ENCODE data around the gene ADCY2. TPM values are rescaled to one million over a fixed set of nuclear protein-coding genes. Genes with fewer than 3 reads are reported as not detected.

Gene ADCY2
- total and polyA plus RNA-seq, 9 donors = 4.0 to 22.8 (median 8.3) TPM

DNA sequence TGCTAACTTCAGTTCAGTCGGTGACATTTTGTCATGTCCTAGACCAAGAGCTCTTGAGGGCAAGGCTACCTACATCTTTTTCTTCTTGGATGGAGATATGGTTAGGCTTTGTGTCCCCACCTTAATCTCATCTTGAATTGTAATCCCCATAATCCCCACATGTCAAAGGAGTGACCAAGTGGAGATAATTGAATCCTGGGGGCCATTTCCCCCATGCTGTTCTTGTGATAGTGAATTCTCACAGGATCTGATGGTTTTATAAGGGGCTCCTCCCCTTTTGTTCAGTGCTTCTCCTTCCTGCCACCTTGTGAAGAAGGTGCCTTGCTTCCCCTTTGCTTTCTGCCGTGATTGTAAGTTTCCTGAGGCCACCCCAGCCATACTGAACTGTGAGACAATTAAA is 457.1 kb downstream of the ADCY2 start:
- H3K27ac ChIP-seq = peak overlapping the region in 1 of 2 donors; percentile 35

DNA sequence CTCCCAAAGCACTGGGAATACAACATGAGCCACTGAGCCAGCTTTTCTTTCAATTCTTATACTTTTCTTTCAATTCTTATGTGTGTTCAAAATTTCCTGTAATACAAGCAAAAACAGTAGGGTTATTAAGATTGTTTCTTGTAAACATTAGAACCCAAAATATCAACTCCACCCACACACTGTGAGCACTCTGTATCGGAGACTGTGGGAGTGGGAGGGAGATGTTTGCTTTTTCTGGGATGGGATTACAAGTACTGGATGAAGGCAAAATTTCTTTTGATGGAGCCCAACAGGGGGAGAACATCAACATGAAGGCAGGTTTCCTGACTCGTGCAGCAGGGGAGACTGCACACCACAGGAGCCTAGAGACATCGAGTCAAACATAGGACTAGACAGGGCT is 459.7 kb downstream of the ADCY2 start:
- no peaks in the 10 kb centered on the region for H3K27me3 ChIP-seq
- intact Hi-C loops (cut with DNase I) = loop anchor here in 1 of 4 donors (10.0 kb wide), 1 partner anchor 461 kb away; the partner anchor contains the start of gene ADCY2
- H3K36me3 ChIP-seq = no peaks in the 10 kb centered on the region
- no peak overlapping the region for H3K4me3 ChIP-seq
- peaks cover 7% of the 10 kb centered on the region for H3K4me1 ChIP-seq (ENCODE audit: insufficient read depth)
- H3K27ac ChIP-seq = no peak overlapping the region
- 7 to 32% (median 7%) methylated on average over 3 of the region's 3 CpGs for WGBS, 3 donors
- TF ChIP-seq, protein P1, sequence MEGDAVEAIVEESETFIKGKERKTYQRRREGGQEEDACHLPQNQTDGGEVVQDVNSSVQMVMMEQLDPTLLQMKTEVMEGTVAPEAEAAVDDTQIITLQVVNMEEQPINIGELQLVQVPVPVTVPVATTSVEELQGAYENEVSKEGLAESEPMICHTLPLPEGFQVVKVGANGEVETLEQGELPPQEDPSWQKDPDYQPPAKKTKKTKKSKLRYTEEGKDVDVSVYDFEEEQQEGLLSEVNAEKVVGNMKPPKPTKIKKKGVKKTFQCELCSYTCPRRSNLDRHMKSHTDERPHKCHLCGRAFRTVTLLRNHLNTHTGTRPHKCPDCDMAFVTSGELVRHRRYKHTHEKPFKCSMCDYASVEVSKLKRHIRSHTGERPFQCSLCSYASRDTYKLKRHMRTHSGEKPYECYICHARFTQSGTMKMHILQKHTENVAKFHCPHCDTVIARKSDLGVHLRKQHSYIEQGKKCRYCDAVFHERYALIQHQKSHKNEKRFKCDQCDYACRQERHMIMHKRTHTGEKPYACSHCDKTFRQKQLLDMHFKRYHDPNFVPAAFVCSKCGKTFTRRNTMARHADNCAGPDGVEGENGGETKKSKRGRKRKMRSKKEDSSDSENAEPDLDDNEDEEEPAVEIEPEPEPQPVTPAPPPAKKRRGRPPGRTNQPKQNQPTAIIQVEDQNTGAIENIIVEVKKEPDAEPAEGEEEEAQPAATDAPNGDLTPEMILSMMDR (IDR thresholded peaks at IDR 0.05) = no peak
- TF ChIP-seq POLR2A (IDR thresholded peaks at IDR 0.05) (no peak), EP300 (IDR thresholded peaks at IDR 0.05) (no peak)
- H3K9me3 ChIP-seq = no peaks in the 10 kb centered on the region
- no peak for DNase-seq

More for the DNA sequence above, 457.1 kb downstream of the ADCY2 start:
- WGBS, 3 donors = 58 to 77% (median 64%) methylated on average over 2 of the region's 2 CpGs
- TF ChIP-seq, protein P1 (IDR thresholded peaks at IDR 0.05) = no peak
- no peak for TF ChIP-seq POLR2A (IDR thresholded peaks at IDR 0.05)
- TF ChIP-seq EP300 (IDR thresholded peaks at IDR 0.05) = no peak
- intact Hi-C loops (cut with DNase I) = loop anchor here in 1 of 4 donors (10.0 kb wide), 1 partner anchor 458 kb away; the partner anchor contains the start of gene ADCY2
- Histone ChIP-seq H3K4me1 (ENCODE audit: insufficient read depth) (peaks cover 7% of the 10 kb centered on the region), H3K4me3 (no peak overlapping the region), H3K9me3 (no peaks in the 10 kb centered on the region), H3K27me3 (no peaks in the 10 kb centered on the region), H3K36me3 (no peaks in the 10 kb centered on the region)
- DNase-seq = no peak

DNA sequence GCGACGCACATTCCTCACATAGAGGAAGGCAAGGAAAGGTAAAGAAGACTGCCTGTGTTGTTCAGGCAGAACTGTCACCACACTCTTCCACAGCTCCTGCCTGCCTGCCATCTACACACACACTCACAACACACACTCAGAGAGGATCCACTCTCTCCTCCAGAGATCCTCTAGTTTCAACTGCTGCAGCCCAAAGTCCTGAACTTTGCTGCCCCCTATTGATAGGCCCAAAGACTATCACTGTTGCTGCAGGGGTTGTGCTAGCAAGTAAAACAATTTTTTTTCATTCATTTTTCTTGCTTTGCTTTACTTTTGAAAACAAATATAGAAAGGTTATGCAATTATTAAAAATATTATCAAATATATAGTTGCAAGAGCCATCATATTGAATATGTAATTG is 460.9 kb downstream of the ADCY2 start:
- peak in 1 of 5 donors; percentile 18 for DNase-seq
- TF ChIP-seq EP300 (IDR thresholded peaks at IDR 0.05) (no peak), POLR2A (IDR thresholded peaks at IDR 0.05) (no peak)
- TF ChIP-seq, protein P1 (IDR thresholded peaks at IDR 0.05) = peak in 1 of 3 donors; percentile 17
- Histone ChIP-seq H3K9me3 (no peaks in the 10 kb centered on the region), H3K27me3 (no peaks in the 10 kb centered on the region), H3K27ac (no peak overlapping the region), H3K36me3 (no peaks in the 10 kb centered on the region), H3K4me3 (no peak overlapping the region), H3K4me1 (ENCODE audit: insufficient read depth) (peaks cover 5% of the 10 kb centered on the region)
- intact Hi-C loops (cut with DNase I) = loop anchor here in 1 of 4 donors (10.0 kb wide), 1 partner anchor 462 kb away; the partner anchor contains the start of gene ADCY2
- 89 to 95% (median 90%) methylated on average over 2 of the region's 2 CpGs for WGBS, 3 donors

DNA sequence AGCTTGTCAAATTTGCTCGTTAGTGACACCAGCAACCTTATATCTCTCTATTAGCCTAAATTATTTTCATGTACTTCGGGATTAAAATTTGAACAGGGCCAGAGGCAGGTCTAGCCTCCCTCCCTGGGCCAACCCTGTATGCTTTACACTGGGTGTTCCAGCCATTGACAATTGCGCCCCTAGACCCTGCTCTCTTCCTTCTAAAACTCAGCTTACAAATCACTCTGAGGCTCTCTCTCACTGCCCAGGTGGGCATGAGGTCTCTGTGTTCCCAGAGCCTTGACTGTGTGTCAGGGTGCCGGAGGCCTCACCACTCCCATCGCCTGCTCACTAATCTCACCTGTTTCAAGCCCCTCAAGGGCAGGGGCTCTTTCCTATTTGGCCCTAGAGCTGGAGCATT is 461.4 kb downstream of the ADCY2 start:
- intact Hi-C loops (cut with DNase I) = loop anchor here in 1 of 4 donors (10.0 kb wide), 1 partner anchor 463 kb away; the partner anchor contains the start of gene ADCY2
- Histone ChIP-seq H3K27ac (no peak overlapping the region), H3K4me1 (ENCODE audit: insufficient read depth) (peaks cover 3% of the 10 kb centered on the region), H3K36me3 (no peaks in the 10 kb centered on the region), H3K9me3 (no peaks in the 10 kb centered on the region), H3K4me3 (no peak overlapping the region), H3K27me3 (no peaks in the 10 kb centered on the region)
- WGBS, 3 donors = 82 to 89% (median 85%) methylated on average over 5 of the region's 5 CpGs
- no peak for DNase-seq
- TF ChIP-seq EP300 (IDR thresholded peaks at IDR 0.05) = no peak

DNA sequence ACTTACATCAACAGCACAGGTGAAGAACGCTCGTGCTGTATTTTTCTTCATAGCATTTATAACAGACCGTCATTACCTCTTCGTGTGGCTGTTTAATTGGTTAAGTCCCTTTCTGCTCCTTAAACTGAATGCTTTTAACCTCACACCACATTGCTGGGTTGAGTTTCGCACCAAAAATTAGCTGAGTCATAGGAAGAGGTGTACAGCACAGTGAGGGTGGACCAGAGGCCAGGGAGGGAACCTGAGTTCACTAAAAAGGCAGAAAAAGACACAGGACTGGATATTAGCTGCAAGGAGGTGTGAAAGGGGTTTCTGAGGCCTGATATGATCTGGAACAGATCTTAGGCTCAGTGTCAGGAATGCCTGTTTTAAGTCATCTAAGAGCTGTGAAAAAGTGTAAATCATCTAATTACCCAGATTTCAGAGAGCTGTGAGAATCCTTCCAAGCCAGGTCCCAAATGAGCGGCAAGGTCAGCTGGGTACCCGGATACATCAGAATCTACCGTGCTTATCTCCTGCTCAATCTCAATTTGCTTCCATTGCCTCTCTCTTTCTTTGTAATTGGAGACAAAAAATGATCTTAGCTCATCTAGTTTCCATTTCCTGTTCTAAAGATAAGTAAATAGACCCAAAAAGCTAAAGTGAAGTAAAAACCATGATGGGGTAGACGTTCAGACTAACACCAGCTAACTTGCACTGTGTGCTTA is 462.1 kb downstream of the ADCY2 start:
- Histone ChIP-seq H3K4me1 (ENCODE audit: insufficient read depth) (peaks cover under 1% of the 10 kb centered on the region), H3K36me3 (no peaks in the 10 kb centered on the region), H3K9me3 (no peaks in the 10 kb centered on the region), H3K27me3 (no peaks in the 10 kb centered on the region), H3K4me3 (no peak overlapping the region), H3K27ac (no peak overlapping the region)
- TF ChIP-seq, protein P1 (IDR thresholded peaks at IDR 0.05) = no peak
- TF ChIP-seq EP300 (IDR thresholded peaks at IDR 0.05) (no peak), POLR2A (IDR thresholded peaks at IDR 0.05) (no peak)
- intact Hi-C loops (cut with DNase I) = loop anchor here in 1 of 4 donors (10.0 kb wide), 1 partner anchor 463 kb away; the partner anchor contains the start of gene ADCY2
- 75 to 80% (median 78%) methylated on average over 9 of the region's 9 CpGs for WGBS, 3 donors
- DNase-seq = no peak
